Measurements from ENCODE around the gene PRKCI. TPM values are rescaled to one million over a fixed set of nuclear protein-coding genes. Genes with fewer than 3 reads are reported as not detected.

PRKCI gene
- total and polyA plus RNA-seq, 2 of the 4 experiments (the other 2 are of a cell fraction): 28.7 to 53.4 TPM

DNA sequence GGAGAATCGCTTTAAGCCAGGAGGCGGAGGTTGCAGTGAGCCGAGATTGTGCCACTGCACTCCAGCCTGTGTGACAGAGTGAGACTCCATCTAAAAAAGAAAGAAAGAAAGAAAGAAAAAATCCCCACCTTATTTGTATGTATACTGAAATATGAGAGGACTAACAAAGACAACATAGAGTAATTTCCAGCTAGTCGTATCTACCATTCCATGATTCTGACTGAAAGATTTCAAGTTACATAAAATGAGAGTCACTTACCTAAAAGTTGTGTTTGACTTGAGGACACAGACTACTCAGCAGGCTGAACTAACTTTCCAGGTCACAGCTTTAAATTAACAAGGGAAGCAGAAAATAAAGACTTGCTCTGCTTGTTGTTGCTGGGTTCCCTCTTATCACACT lies 18.8 kb upstream of the PRKCI start:
- H3K36me3 ChIP-seq (ENCODE audit: control insufficient read depth, insufficient read depth, low read length): no peaks in the 10 kb centered on the region
- no peak overlapping the region for H2AK9ac ChIP-seq (replicated peaks; ENCODE audit: low read depth, low read length, poor library complexity)
- no peak overlapping the region for H3K18ac ChIP-seq (ENCODE audit: low read depth, low read length)
- H3K4me3 ChIP-seq (ENCODE audit: insufficient read depth, low read depth, low read length): no peak overlapping the region
- no peak overlapping the region for H2BK15ac ChIP-seq (ENCODE audit: low read depth, low read length)
- no peak overlapping the region for H2BK5ac ChIP-seq (ENCODE audit: low read depth, low read length, poor library complexity, severe bottlenecking)
- no peak overlapping the region for H2BK20ac ChIP-seq (ENCODE audit: low read depth, low read length)
- in situ Hi-C loops (cut with MboI; ENCODE audit: low sequenced_read_pairs) (no loop called here), dilution Hi-C loops (cut with HindIII; ENCODE audit: low sequenced_read_pairs, unreplicated experiment) (no loop called here), intact Hi-C loops (cut with micrococcal nuclease) (no loop called here)
- no peak overlapping the region for H3K14ac ChIP-seq (replicated peaks; ENCODE audit: low read depth, low read length)
- no CpG with 5 or more reads among the region's 4 CpGs for WGBS, 2 experiments (ENCODE audit: extremely low coverage in 2 of 2, insufficient read length in 1 of 2)
- H2BK120ac ChIP-seq (ENCODE audit: low read depth, low read length): no peak overlapping the region
- TF ChIP-seq SMC3 (IDR thresholded peaks at IDR 0.05; ENCODE audit: low read depth, low read length): no peak
- no peak for TF ChIP-seq BHLHE40 (IDR thresholded peaks at IDR 0.05; ENCODE audit: low read depth, low read length)
- TF ChIP-seq CTCF (conservative IDR thresholded peaks at IDR 0.05; ENCODE audit: low read depth, low read length): no peak
- TF ChIP-seq MXI1 (IDR thresholded peaks at IDR 0.05; ENCODE audit: borderline replicate concordance, low read depth, low read length): no peak
- no peak for TF ChIP-seq RCOR1 (IDR thresholded peaks at IDR 0.05; ENCODE audit: insufficient replicate concordance, low read length)
- TF ChIP-seq FOS (IDR thresholded peaks at IDR 0.05; ENCODE audit: low read depth, low read length): no peak
- no peak for TF ChIP-seq MAFK (IDR thresholded peaks at IDR 0.05; ENCODE audit: low read depth, low read length)
- no peak for TF ChIP-seq RAD21 (IDR thresholded peaks at IDR 0.05; ENCODE audit: low read length)
- no peak for TF ChIP-seq MAZ (IDR thresholded peaks at IDR 0.05; ENCODE audit: borderline replicate concordance, low read depth, low read length)
- no peak for TF ChIP-seq CEBPB (IDR thresholded peaks at IDR 0.05; ENCODE audit: low read depth, low read length)
- TF ChIP-seq NFE2L2 (IDR thresholded peaks at IDR 0.05; ENCODE audit: low read depth, low read length): no peak
- POLR2A ChIA-PET (ENCODE audit: unreplicated experiment): no interaction called here
- no peak overlapping the region for H3K23ac ChIP-seq (ENCODE audit: low read depth, low read length)
- no peak overlapping the region for H3K4me2 ChIP-seq (ENCODE audit: low read depth, low read length)
- no peak overlapping the region for H3K27ac ChIP-seq (ENCODE audit: insufficient read depth, low read length)
- H3K79me1 ChIP-seq (ENCODE audit: low read depth in 1 of 2, low read length in 2 of 2): no peaks in the 10 kb centered on the region
- no peak overlapping the region for H2AK5ac ChIP-seq (ENCODE audit: low read depth, low read length)
- BruUV-seq (replicated peaks): no TSS peak
- H3K4ac ChIP-seq (ENCODE audit: low read depth, low read length): no peak overlapping the region
- H3K56ac ChIP-seq (ENCODE audit: extremely low read depth, insufficient read depth, low read length): no peak overlapping the region
- H3K9me1 ChIP-seq (ENCODE audit: insufficient read depth, low read length): no peaks in the 10 kb centered on the region
- H3K9ac ChIP-seq (ENCODE audit: low read depth, low read length): no peak overlapping the region
- ATAC-seq (ENCODE audit: low read depth) (no peak), DNase-seq (no peak)
- no peaks in the 10 kb centered on the region for H3K4me1 ChIP-seq (ENCODE audit: control insufficient read depth, insufficient read depth, low read length)
- no peak overlapping the region for H4K91ac ChIP-seq (ENCODE audit: insufficient read depth, low read depth, low read length)
- CTCF ChIA-PET: interaction anchor here (0.5 kb wide), 1 partner anchor 13 kb away, joined by 3 read pairs; no protein-coding TSS in a partner anchor
- H3K9me3 ChIP-seq (ENCODE audit: control insufficient read depth, insufficient read depth, low read length): no peaks in the 10 kb centered on the region
- no peaks in the 10 kb centered on the region for H3K27me3 ChIP-seq (ENCODE audit: control insufficient read depth, insufficient read depth, low read length)
- no peaks in the 10 kb centered on the region for H4K20me1 ChIP-seq (ENCODE audit: insufficient read depth, low read length)
- no peak overlapping the region for H4K8ac ChIP-seq (ENCODE audit: low read depth in 2 of 2, low read length in 2 of 2)
- H2AFZ ChIP-seq (replicated peaks; ENCODE audit: low read length, poor library complexity): no peak overlapping the region
- H4K5ac ChIP-seq (ENCODE audit: low read depth, low read length): no peak overlapping the region
